Prostate gland (tissue), 2 donors: ENCODE results near the gene PTPN2. TPM values are rescaled to one million over a fixed set of nuclear protein-coding genes. Genes with fewer than 3 reads are reported as not detected.
A peak's percentile ranks its signal among the peaks of the same experiment; 100 is the strongest.

Experiments
- DNase-seq: peaks from one replicate; pipeline ENCODE4 v3.0.0-alpha.2; 2019; ENCODE audit warnings: low spot score
- H3K27ac ChIP-seq, 2 donors: fragments of 200-600 bp; sonication (generic); 2 replicates each; pipeline ENCODE4 v1.5.1; 2017 to 2019
- H3K27me3 ChIP-seq: fragments of 200-600 bp; sonication (generic); replicated peaks from 2 replicates; pipeline ENCODE4 v1.5.1; 2019; ENCODE audit not compliant: insufficient read depth
- H3K36me3 ChIP-seq, 2 donors: fragments of 200-600 bp; sonication (generic); 1 replicate in 1 of 2; 2 replicates in 1 of 2; pipeline versions ENCODE4 v1.5.1 to v1.8.1; 2017 to 2019
- H3K4me1 ChIP-seq: fragments of 200-600 bp; sonication (generic); replicated peaks from 2 replicates; pipeline ENCODE4 v1.5.1; 2019
- H3K4me3 ChIP-seq, 2 donors: fragments of 200-600 bp; sonication (generic); 2 replicates each; pipeline ENCODE4 v1.5.1; 2017 to 2019
- H3K9me3 ChIP-seq: fragments of 200-600 bp; sonication (generic); 2 replicates; pipeline ENCODE4 v1.5.1; 2017
- CTCF ChIP-seq, 4 experiments: fragments of 200-600 bp in 2 of 4; fragments of 450-650 bp in 2 of 4; sonication (generic) in 2 of 4; IDR thresholded peaks; 1 replicate in 3 of 4; 2 replicates in 1 of 4; pipeline ENCODE4 v1.5.1; 2016 to 2019; ENCODE audit warnings: antibody characterized with exemption in 4 of 4, mild to moderate bottlenecking in 2 of 4, moderate library complexity in 2 of 4
- POLR2A ChIP-seq: fragments of 450-650 bp; IDR thresholded peaks from one replicate; pipeline ENCODE4 v1.6.1; 2016; ENCODE audit warnings: antibody characterized with exemption, mild to moderate bottlenecking
- POLR2AphosphoS5 ChIP-seq: sonication (generic); formaldehyde crosslinking; IDR thresholded peaks from one replicate; pipeline ENCODE4 v1.6.1; 2017; ENCODE audit warnings: antibody characterized with exemption
- WGBS: methylation state at CpG from one replicate; pipeline ENCODE4 v1.1.5; 2018; 5-methylcytosine and 5-hydroxymethylcytosine counted together
- intact Hi-C: fragments of 100-400 bp; cut with DNase I; formaldehyde crosslinking; loops from one replicate; pipeline ENCODE4 v1.14.2; 2022
- total RNA-seq, 2 donors: library from RNA; depleted of rRNA; stranded (reverse); fragments of >200 nt; gene quantifications; one replicate each; pipeline ENCODE4 v1.1.0, GENCODE V29; 2016

Gene PTPN2
- total RNA-seq, 2 donors from 2014 or later: 25.0 to 34.0 TPM

- H3K4me3 ChIP-seq: no peak overlapping the region
- TF ChIP-seq CTCF (IDR thresholded peaks at IDR 0.05): no peak
- TF ChIP-seq POLR2A: no peak
- TF ChIP-seq POLR2AphosphoS5: no peak
- 84% methylated on average over 7 of the region's 7 CpGs for WGBS
- no peaks in the 10 kb centered on the region for H3K9me3 ChIP-seq
- no peak overlapping the region for H3K27ac ChIP-seq
- no peaks in the 10 kb centered on the region for H3K4me1 ChIP-seq
- intact Hi-C loops: no loop called here
- H3K27me3 ChIP-seq: no peaks in the 10 kb centered on the region
- no peaks in the 10 kb centered on the region for H3K36me3 ChIP-seq
- DNase-seq: no peak
Measured at GRCh38 chr18:12867441-12868123, 16.5 kb downstream of the PTPN2 start.

- no peaks in the 10 kb centered on the region for H3K4me1 ChIP-seq
- intact Hi-C loops: no loop called here
- H3K27me3 ChIP-seq: no peaks in the 10 kb centered on the region
- WGBS: 77% methylated on average over 3 of the region's 3 CpGs
- no peaks in the 10 kb centered on the region for H3K9me3 ChIP-seq
- H3K4me3 ChIP-seq: no peak overlapping the region
- H3K27ac ChIP-seq: no peak overlapping the region
- no peak for DNase-seq
- TF ChIP-seq POLR2A: no peak
- no peak for TF ChIP-seq CTCF (IDR thresholded peaks at IDR 0.05)
- TF ChIP-seq POLR2AphosphoS5: no peak
- no peaks in the 10 kb centered on the region for H3K36me3 ChIP-seq
Measured at GRCh38 chr18:12863687-12864216, 20.3 kb downstream of the PTPN2 start.

GRCh38 chr18:12862874-12863482, 21.1 kb downstream of the PTPN2 start:
- no peaks in the 10 kb centered on the region for H3K9me3 ChIP-seq
- DNase-seq: no peak
- no peak overlapping the region for H3K27ac ChIP-seq
- 84% methylated on average over 2 of the region's 2 CpGs for WGBS
- no peak for TF ChIP-seq CTCF (IDR thresholded peaks at IDR 0.05)
- peak; percentile 8 for TF ChIP-seq POLR2AphosphoS5
- H3K36me3 ChIP-seq: no peaks in the 10 kb centered on the region
- H3K4me1 ChIP-seq: no peaks in the 10 kb centered on the region
- intact Hi-C loops: no loop called here
- no peaks in the 10 kb centered on the region for H3K27me3 ChIP-seq
- no peak overlapping the region for H3K4me3 ChIP-seq

GRCh38 chr18:12862467-12862866, 21.6 kb downstream of the PTPN2 start:
- Histone ChIP-seq H3K9me3 (no peaks in the 10 kb centered on the region), H3K27ac (no peak overlapping the region), H3K36me3 (no peaks in the 10 kb centered on the region), H3K4me3 (no peak overlapping the region), H3K27me3 (no peaks in the 10 kb centered on the region), H3K4me1 (no peaks in the 10 kb centered on the region)
- intact Hi-C loops: no loop called here
- TF ChIP-seq CTCF (IDR thresholded peaks at IDR 0.05): no peak
- TF ChIP-seq POLR2A: no peak
- TF ChIP-seq POLR2AphosphoS5: no peak
- whole genome bisulfite sequencing: 34% methylated on average over 2 of the region's 2 CpGs
- no peak for DNase-seq

- DNase-seq: no peak
- intact Hi-C loops: no loop called here
- Histone ChIP-seq H3K4me3 (no peak overlapping the region), H3K27me3 (no peaks in the 10 kb centered on the region), H3K9me3 (no peaks in the 10 kb centered on the region), H3K36me3 (no peaks in the 10 kb centered on the region), H3K27ac (no peak overlapping the region), H3K4me1 (no peaks in the 10 kb centered on the region)
- 95% methylated on average over 1 of the region's 1 CpG for WGBS
- no peak for TF ChIP-seq POLR2A
- TF ChIP-seq POLR2AphosphoS5: no peak
- TF ChIP-seq CTCF (IDR thresholded peaks at IDR 0.05): no peak
Measured at GRCh38 chr18:12861637-12862036, 22.4 kb downstream of the PTPN2 start.
